Stomach (tissue), 9 donors: ENCODE results near the gene KEAP1. TPM values are rescaled to one million over a fixed set of nuclear protein-coding genes. Genes with fewer than 3 reads are reported as not detected.

Experiments used
- DNase-seq, 2 donors: peaks; one replicate each; pipeline versions ENCODE4 v3.0.0 to v3.0.0-alpha.2; 2013 to 2019
- H3K27ac ChIP-seq, 5 donors: fragments of 200-600 bp in 4 of 5; sonication (generic) in 4 of 5; one replicate each; pipeline ENCODE4 v1.5.1; 2013 to 2019; ENCODE audit warnings: mild to moderate bottlenecking in 1 of 5, moderate library complexity in 1 of 5
- H3K27me3 ChIP-seq, 3 donors: fragments of 200-600 bp; sonication (generic); one replicate each; pipeline ENCODE4 v1.5.1; 2017 to 2019; ENCODE audit warnings: mixed run types in 1 of 3
- H3K36me3 ChIP-seq, 4 donors: fragments of 200-600 bp; sonication (generic); 1 replicate in 3 of 4; 2 replicates in 1 of 4; pipeline ENCODE4 v1.5.1; 2016 to 2019
- H3K4me1 ChIP-seq, 4 donors: fragments of 200-600 bp; sonication (generic); one replicate each; pipeline ENCODE4 v1.5.1; 2016 to 2019
- H3K4me3 ChIP-seq, 4 donors: fragments of 200-600 bp; sonication (generic) in 3 of 4; one replicate each; pipeline ENCODE4 v1.5.1; 2016 to 2019; ENCODE audit warnings: mild to moderate bottlenecking in 1 of 4
- H3K9me3 ChIP-seq, 4 donors: fragments of 200-600 bp; sonication (generic); one replicate each; pipeline ENCODE4 v1.5.1; 2016 to 2019
- EP300 ChIP-seq: sonication (generic); formaldehyde crosslinking; IDR thresholded peaks from one replicate; pipeline ENCODE4 v1.6.1; 2017; ENCODE audit warnings: antibody characterized with exemption
- POLR2A ChIP-seq, 4 donors: fragments of 450-650 bp; IDR thresholded peaks; one replicate each; pipeline ENCODE4 v1.6.1; 2016; ENCODE audit warnings: antibody characterized with exemption in 4 of 4, control low read depth in 2 of 4, mild to moderate bottlenecking in 1 of 4, moderate library complexity in 1 of 4
- POLR2AphosphoS5 ChIP-seq, 3 donors: sonication (generic); formaldehyde crosslinking; IDR thresholded peaks; one replicate each; pipeline ENCODE4 v1.6.1; 2016; ENCODE audit warnings: antibody characterized with exemption in 3 of 3
- WGBS, 5 donors: extraction: QIAGEN DNeasy Blood & Tissue Kit in 3 of 5; methylation state at CpG; one replicate each; pipeline versions ENCODE4 v1.1.5 to v1.1.7; 2013 to 2018; 5-methylcytosine and 5-hydroxymethylcytosine counted together
- intact Hi-C: fragments of 100-400 bp; cut with DNase I; formaldehyde crosslinking; loops from one replicate; pipeline ENCODE4 v1.15.1; 2023; ENCODE audit warnings: low total_unique reads
- polyA plus RNA-seq, 3 donors: library from polyadenylated mRNA; stranded (reverse); fragments of 200-250 nt; gene quantifications; one replicate each; pipeline ENCODE4 v1.2.3, GENCODE V29; 2013
- total RNA-seq, 5 donors: library from RNA; depleted of rRNA; stranded (reverse); fragments of >200 nt; gene quantifications; one replicate each; pipeline versions ENCODE4 v1.1.0 to v1.2.3, GENCODE V29; 2014 to 2016
- TF ChIP-seq, protein P1 (sequence below), 7 experiments: fragments of 450-650 bp in 4 of 7; fragments of 200-600 bp in 3 of 7; sonication (generic) in 3 of 7; IDR thresholded peaks; one replicate each; pipeline ENCODE4 v1.5.1; 2016 to 2019; ENCODE audit warnings: antibody characterized with exemption in 7 of 7, control low read depth in 2 of 7, mild to moderate bottlenecking in 1 of 7
- donor health status: healthy with polysubstance abuse.
- donor health status: Bipolar disorder and iron deficiency.
- donor health status: healthy.

Gene KEAP1
- total and polyA plus RNA-seq, 8 donors, result 15.8 to 88.1 (median 37.4) TPM

- Histone ChIP-seq H3K4me3 (peak overlapping the region in 1 of 4 donors; percentile 18), H3K27ac (peak overlapping the region in 1 of 5 donors; percentile 88), H3K36me3 (peaks cover 49 to 79% (median 73%) of the 10 kb centered on the region in 4 donors), H3K9me3 (no peaks in the 10 kb centered on the region), H3K4me1 (peaks cover 31 to 57% (median 52%) of the 10 kb centered on the region in 4 donors), H3K27me3 (no peaks in the 10 kb centered on the region)
- DNase-seq, result no peak
- intact Hi-C loops, result no loop called here
- TF ChIP-seq EP300 (no peak), POLR2A (IDR thresholded peaks at IDR 0.05) (no peak), POLR2AphosphoS5 (IDR thresholded peaks at IDR 0.05) (no peak)
- TF ChIP-seq, protein P1, sequence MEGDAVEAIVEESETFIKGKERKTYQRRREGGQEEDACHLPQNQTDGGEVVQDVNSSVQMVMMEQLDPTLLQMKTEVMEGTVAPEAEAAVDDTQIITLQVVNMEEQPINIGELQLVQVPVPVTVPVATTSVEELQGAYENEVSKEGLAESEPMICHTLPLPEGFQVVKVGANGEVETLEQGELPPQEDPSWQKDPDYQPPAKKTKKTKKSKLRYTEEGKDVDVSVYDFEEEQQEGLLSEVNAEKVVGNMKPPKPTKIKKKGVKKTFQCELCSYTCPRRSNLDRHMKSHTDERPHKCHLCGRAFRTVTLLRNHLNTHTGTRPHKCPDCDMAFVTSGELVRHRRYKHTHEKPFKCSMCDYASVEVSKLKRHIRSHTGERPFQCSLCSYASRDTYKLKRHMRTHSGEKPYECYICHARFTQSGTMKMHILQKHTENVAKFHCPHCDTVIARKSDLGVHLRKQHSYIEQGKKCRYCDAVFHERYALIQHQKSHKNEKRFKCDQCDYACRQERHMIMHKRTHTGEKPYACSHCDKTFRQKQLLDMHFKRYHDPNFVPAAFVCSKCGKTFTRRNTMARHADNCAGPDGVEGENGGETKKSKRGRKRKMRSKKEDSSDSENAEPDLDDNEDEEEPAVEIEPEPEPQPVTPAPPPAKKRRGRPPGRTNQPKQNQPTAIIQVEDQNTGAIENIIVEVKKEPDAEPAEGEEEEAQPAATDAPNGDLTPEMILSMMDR (IDR thresholded peaks at IDR 0.05), result no peak
- WGBS, 5 donors, result 93 to 95% (median 95%) methylated on average over 4 of the region's 4 CpGs
These were observed 5.8 kb downstream of the KEAP1 start for GRCh38 chr19:10497371-10497770.

DNA sequence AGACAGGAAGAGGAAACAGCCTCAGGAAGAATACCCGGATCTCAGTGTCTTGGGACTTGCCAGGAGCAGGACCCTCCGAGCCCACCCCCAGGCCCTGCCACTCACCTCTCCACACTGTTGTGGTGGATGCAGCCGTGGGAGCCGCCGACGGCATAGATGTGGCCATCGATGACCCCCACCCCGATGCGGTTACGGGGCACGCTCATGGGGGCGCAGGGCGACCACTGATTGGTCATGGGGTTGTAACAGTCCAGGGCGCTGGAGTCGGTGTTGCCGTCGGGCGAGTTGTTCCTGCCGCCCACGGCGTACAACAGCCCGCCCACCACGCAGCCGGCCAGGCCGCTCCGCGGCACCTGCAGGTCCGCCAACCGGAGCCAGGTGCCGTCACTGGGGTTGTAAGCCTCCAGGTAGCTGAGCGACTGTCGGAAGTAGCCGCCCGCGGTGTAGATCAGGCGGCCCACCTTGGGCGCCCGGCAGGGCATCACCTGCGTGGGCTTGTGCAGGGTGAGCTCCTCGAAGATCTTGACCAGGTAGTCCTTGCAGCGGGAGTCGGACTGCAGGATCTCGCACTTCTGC, 11.6 kb downstream of the KEAP1 start:
- DNase-seq, result no peak
- Histone ChIP-seq H3K27ac (no peak overlapping the region), H3K9me3 (no peaks in the 10 kb centered on the region), H3K4me1 (peaks cover 0 to 21% (median 7%) of the 10 kb centered on the region in 4 donors), H3K27me3 (no peaks in the 10 kb centered on the region), H3K4me3 (no peak overlapping the region), H3K36me3 (peaks cover 67 to 100% (median 99%) of the 10 kb centered on the region in 4 donors)
- intact Hi-C loops, result no loop called here
- 95 to 97% (median 96%) methylated on average over 31 to 43 of the region's 43 CpGs for WGBS, 5 donors
- TF ChIP-seq, protein P1 (IDR thresholded peaks at IDR 0.05), result no peak
- no peak for TF ChIP-seq POLR2AphosphoS5 (IDR thresholded peaks at IDR 0.05)
- no peak for TF ChIP-seq EP300
- no peak for TF ChIP-seq POLR2A (IDR thresholded peaks at IDR 0.05)

DNA sequence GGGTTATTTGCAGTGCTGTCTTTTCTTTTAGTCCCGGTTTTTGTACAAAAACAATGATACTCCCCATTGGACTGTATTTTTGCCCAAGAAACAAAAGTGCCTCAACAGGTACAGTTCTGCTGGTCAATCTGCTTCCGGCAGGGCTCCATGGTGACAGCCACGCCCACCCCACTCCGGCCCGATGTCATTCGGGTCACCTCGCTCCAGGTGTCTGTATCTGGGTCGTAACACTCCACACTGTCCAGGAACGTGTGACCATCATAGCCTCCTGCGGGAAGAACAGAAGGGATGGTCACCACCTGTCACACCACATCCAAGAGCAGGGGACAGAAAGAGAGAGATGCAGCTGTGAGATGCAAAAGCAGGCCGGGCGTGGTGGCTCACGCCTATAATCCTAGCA, 16.6 kb downstream of the KEAP1 start:
- Histone ChIP-seq H3K27ac (no peak overlapping the region), H3K4me3 (no peak overlapping the region), H3K36me3 (peaks cover 55 to 77% (median 76%) of the 10 kb centered on the region in 4 donors), H3K9me3 (no peaks in the 10 kb centered on the region), H3K4me1 (peaks cover 0 to 15% (median 7%) of the 10 kb centered on the region in 4 donors), H3K27me3 (no peaks in the 10 kb centered on the region)
- 72 to 79% (median 78%) methylated on average over 13 of the region's 13 CpGs for WGBS, 5 donors
- DNase-seq, result no peak
- TF ChIP-seq POLR2A (IDR thresholded peaks at IDR 0.05) (no peak), EP300 (no peak), POLR2AphosphoS5 (IDR thresholded peaks at IDR 0.05) (no peak)
- TF ChIP-seq, protein P1 (IDR thresholded peaks at IDR 0.05), result no peak
- intact Hi-C loops, result loop anchor here (10.0 kb wide), 1 partner anchor 88 kb away; no protein-coding TSS in a partner anchor

DNA sequence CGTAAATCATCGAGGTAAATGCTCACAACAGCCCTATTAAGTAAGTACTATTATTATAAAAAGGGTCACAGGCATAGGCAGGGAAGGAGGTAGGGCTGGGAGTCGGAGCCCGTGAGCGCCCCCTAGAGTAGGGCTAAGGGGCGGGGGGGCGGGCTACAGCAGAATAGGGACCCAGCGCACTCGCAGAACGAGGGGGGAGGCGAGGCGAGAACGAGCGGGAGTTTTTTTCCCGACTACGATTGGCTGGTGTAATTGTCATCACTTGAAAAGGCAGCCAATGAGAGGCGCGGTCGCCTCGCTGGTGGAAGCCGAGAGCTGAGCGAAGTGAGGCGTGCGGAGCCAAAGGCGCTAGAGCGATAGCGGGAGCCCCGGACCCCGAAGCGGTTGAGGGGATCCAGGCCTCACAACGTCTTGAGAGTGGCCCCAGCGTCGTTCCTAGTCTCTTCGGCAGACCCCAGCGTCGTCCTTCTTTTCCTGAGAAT, 24.2 kb downstream of the KEAP1 start:
- 0 to 5% (median 3%) methylated on average over 22 to 36 of the region's 36 CpGs for WGBS, 5 donors
- DNase-seq, result peak; percentile 91 to 95
- Histone ChIP-seq H3K9me3 (no peaks in the 10 kb centered on the region), H3K4me1 (peaks cover 9 to 25% (median 23%) of the 10 kb centered on the region in 4 donors), H3K36me3 (peaks cover 0 to 2% (median under 1%) of the 10 kb centered on the region in 4 donors), H3K4me3 (peak overlapping the region; percentile 34 to 51 (median 44)), H3K27me3 (no peaks in the 10 kb centered on the region), H3K27ac (peak overlapping the region in 3 of 5 donors; percentile 3 to 55 (median 36))
- intact Hi-C loops, result no loop called here
- no peak for TF ChIP-seq POLR2A (IDR thresholded peaks at IDR 0.05)
- TF ChIP-seq POLR2AphosphoS5 (IDR thresholded peaks at IDR 0.05), result peak in 2 of 3 donors; percentile 34 to 46
- TF ChIP-seq, protein P1 (IDR thresholded peaks at IDR 0.05), result peak in 3 of 7 experiments; percentile 71 to 78 (median 78)
